Activated T-cell treated with anti-CD3 and anti-CD28 coated beads for 48 hours (primary cell): ENCODE measurements around the gene SFXN3.
"Not testable (repeated sequence)": the region's sequence is repeated elsewhere in the genome, so short reads cannot be mapped to it uniquely, and the experiment has no call there.

Source experiments
- DNase-seq: peaks from one replicate; pipeline ENCODE4 v3.0.0-alpha.2; 2020; ENCODE audit warnings: low read depth

SFXN3 gene

GRCh38 chr10:101015582-101015973 lies 15.5 kb upstream of the SFXN3 start:
- no peak for DNase-seq

GRCh38 chr10:101016814-101017213 lies 14.2 kb upstream of the SFXN3 start:
- no peak for DNase-seq

- DNase-seq, result no peak
Measured at GRCh38 chr10:101018118-101018599, 12.9 kb upstream of the SFXN3 start.

- DNase-seq, result peak; percentile 84
Measured at GRCh38 chr10:101018600-101019439, 12.2 kb upstream of the SFXN3 start.

GRCh38 chr10:101019440-101019703 lies 11.7 kb upstream of the SFXN3 start:
- no peak for DNase-seq

- no peak for DNase-seq
Measured at GRCh38 chr10:101020427-101021075, 10.5 kb upstream of the SFXN3 start.

GRCh38 chr10:101021239-101021638 lies 9.8 kb upstream of the SFXN3 start:
- DNase-seq, result no peak

GRCh38 chr10:101021692-101022251 lies 9.3 kb upstream of the SFXN3 start:
- no peak for DNase-seq

GRCh38 chr10:101022967-101023705 lies 7.9 kb upstream of the SFXN3 start:
- no peak for DNase-seq

- no peak for DNase-seq
Measured at GRCh38 chr10:101027106-101027720, 3.8 kb upstream of the SFXN3 start.

- no peak for DNase-seq
Measured at GRCh38 chr10:101028446-101029337, 2.3 kb upstream of the SFXN3 start.

- DNase-seq, result no peak
Measured at GRCh38 chr10:101029520-101030295, 1.3 kb upstream of the SFXN3 start.

GRCh38 chr10:101030496-101031127 lies 422 bp upstream of the SFXN3 start:
- no peak for DNase-seq

- peak; percentile 66 for DNase-seq
Measured at GRCh38 chr10:101031796-101032636, 982 bp downstream of the SFXN3 start.

- DNase-seq, result peak; percentile 46
Measured at GRCh38 chr10:101032637-101033224, 1.7 kb downstream of the SFXN3 start.

- no peak for DNase-seq
Measured at GRCh38 chr10:101033276-101033675, 2.2 kb downstream of the SFXN3 start.

GRCh38 chr10:101034404-101034803 lies 3.4 kb downstream of the SFXN3 start:
- DNase-seq, result not testable (repeated sequence)

GRCh38 chr10:101035314-101035713 lies 4.3 kb downstream of the SFXN3 start:
- no peak for DNase-seq
